HG03196 (cell line): ENCODE results near the gene SSU72.
"Not testable (repeated sequence)": the region's sequence is repeated elsewhere in the genome, so short reads cannot be mapped to it uniquely, and the experiment has no call there.

Source experiments
- ATAC-seq: cut with Tn5 transposase; IDR thresholded peaks from one replicate; pipeline ENCODE4 v1.9.1; 2021; ENCODE audit not compliant: unreplicated experiment

SSU72 gene

GRCh38 chr1:1529936-1530335 is 44.7 kb downstream of the SSU72 start:
- ATAC-seq, result no peak

GRCh38 chr1:1529321-1529720 is 45.3 kb downstream of the SSU72 start:
- no peak for ATAC-seq

DNA sequence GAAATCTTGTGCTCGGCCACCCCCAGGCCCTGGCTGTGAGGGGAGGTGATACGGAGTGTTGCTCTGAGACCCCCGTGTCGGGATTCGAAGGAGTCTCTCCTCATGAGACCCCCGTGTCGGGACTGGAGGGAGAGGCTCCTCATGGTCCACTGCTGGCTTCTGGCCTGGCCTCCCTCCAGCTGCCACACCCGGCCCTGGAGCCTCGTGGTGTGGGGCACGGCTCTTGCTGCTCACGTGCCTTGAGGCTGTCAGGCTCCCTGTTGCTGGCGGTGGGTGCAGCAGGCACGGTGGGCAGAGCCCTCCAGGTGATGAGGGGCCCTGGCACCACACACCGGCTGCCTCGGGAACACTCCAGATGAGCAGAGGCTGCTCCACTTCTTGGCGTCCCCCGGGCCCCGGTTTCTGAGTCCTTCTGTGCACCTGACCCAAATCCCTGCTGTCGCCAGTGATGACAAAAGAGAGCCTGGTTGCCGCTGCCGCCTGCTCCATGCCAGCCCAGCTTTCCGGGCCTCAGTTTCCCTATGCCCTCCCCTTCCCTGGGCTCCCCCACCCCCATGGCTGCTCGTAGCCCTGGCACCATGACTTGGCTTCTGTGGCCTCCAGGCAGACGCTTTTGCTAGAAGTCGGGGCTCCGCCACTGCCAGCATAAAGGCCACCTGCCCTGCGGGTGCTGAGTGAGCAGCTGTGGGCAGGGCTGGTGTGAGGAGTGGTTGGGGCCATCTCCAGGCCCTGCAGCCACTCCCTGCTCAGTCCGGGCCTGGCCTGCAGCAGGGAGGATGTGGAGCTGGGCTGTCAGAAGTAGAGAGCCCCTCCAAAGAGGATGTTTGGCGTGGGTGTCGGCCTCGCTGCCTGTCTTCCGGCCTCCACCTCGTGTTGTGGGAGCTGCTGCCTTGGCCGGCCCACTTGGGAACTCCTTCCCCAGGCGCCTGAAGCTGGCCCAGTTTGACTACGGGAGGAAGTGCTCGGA is 46.1 kb downstream of the SSU72 start:
- no peak for ATAC-seq

DNA sequence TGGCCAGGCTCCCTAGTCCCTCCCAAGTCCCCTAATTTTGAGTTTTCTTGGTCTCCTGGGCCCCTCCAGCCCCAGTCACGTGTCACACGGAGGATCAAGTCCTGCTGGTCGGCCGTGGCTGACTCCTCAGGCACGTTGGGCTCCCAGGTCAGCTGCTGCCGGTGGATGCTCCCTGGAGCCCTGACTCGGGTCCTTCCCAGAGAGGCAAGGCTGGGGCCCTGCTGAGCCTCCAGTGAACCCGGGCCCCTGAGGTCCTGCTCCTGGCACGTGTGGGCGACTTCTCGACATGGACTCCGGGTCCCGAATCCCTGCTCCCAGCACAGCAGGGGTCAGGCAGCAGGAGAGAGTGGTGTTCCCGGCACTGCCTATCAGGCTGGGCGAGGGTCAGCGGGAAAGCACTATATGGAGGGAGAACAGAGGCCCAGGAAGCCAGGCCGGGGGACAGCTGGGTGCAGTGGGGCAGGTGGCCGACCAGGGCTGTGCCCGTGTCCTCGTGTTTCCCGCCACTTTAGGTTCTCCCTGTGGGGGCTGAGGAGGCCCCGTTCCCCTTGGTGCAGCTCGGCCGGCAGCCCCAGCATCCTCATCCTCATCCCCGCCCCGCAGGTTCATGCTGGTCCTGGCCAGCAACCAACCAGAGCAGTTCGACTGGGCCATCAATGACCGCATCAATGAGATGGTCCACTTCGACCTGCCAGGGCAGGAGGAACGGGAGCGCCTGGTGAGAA is 47.4 kb downstream of the SSU72 start:
- ATAC-seq, result no peak

- ATAC-seq, result not testable (repeated sequence)
Observed at GRCh38 chr1:1526476-1526875, 48.2 kb downstream of the SSU72 start.

DNA sequence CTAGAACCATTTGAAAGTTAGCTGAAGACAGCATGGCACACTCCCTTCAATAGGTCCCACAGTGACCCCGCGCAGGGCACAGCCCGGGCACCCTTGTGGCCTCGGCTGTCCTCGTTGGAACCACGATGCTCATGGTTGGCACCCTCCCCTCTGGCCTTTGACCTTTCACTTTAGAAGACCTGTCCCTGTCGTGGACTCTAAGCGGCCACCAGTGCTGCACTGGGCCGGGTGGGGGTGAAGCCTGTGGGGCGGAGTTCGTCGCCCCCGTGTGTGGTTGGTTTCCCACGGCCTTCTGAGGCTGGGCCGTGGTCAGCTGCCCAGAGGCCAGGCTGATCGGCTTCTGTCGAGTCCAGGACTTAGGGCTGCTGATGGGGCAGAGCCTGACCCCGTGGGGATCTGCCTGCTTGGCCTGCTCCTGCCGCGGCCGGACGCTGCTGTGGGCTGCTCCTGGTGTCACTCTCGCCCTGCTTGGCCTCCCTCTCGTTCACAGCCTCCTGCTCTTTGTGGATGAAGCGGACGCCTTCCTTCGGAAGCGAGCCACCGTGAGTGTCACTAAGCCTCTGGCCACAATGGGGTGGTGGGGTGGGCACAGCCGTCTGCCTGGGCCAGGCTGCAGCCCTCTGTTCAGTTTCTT is 49.8 kb downstream of the SSU72 start:
- ATAC-seq, result not testable (repeated sequence)

GRCh38 chr1:1523651-1524050 is 51.0 kb downstream of the SSU72 start:
- not testable (repeated sequence) for ATAC-seq

DNA sequence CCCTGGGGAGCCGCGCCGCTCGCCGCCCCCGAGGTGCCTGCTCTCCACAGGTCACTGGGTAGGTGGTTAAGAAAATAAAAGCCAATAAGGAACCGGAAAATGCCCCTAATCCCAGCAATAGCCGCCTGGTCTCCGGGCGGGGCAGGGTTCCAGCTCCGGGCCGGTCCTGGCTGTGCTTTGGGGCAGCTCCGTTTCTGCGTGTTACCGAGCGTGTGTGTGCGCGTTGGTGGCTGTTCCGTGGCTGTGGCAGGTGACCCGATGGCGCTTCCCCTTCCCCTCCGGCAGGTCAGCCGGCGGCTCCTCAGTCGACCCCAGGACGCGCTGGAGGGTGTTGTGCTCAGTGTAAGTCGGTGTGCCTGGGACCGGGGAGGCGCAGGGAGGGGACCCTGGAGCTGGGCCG is 51.4 kb downstream of the SSU72 start:
- not testable (repeated sequence) for ATAC-seq

GRCh38 chr1:1522536-1522935 is 52.1 kb downstream of the SSU72 start:
- ATAC-seq, result not testable (repeated sequence)

GRCh38 chr1:1521331-1521730 is 53.3 kb downstream of the SSU72 start:
- no peak for ATAC-seq

- not testable (repeated sequence) for ATAC-seq
Observed at GRCh38 chr1:1519805-1520505, 54.7 kb downstream of the SSU72 start.

- ATAC-seq, result not testable (repeated sequence)
Observed at GRCh38 chr1:1518621-1519007, 56.0 kb downstream of the SSU72 start.

- no peak for ATAC-seq
Observed at GRCh38 chr1:1517973-1518620, 56.6 kb downstream of the SSU72 start.

GRCh38 chr1:1516923-1517322 is 57.7 kb downstream of the SSU72 start:
- ATAC-seq, result not testable (repeated sequence)

GRCh38 chr1:1514376-1514775 is 60.3 kb downstream of the SSU72 start:
- not testable (repeated sequence) for ATAC-seq

DNA sequence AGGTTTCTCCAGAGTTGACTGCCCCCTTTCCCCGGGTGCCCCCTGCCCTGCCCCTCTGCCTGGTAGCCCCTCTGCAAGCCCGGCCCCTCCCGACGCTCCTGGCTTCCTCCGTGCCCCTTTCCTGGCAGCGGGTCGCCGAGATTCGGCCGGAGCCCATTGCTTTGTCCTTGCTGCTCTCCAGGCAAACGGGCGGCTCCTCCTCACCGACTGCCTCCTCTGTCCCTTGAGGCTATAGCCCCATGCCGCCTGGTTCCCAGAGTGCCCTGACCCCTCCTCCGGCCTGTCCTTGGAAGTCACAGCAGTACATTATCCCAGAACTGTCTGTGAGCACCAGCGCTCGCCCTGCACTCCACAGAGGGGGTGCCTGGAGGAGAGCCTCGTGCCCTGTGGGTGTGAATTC is 61.0 kb downstream of the SSU72 start:
- not testable (repeated sequence) for ATAC-seq

GRCh38 chr1:1512425-1512824 is 62.2 kb downstream of the SSU72 start:
- ATAC-seq, result peak; percentile 1

- ATAC-seq, result peak; percentile 79
Observed at GRCh38 chr1:1511533-1512285, 63.0 kb downstream of the SSU72 start, which contains the start of gene ATAD3A. ATAD3A (plus strand) TSS chr1:1512162; CDS start chr1:1512269, 107 bp downstream.

- ATAC-seq, result no peak
Observed at GRCh38 chr1:1510912-1511532, 63.6 kb downstream of the SSU72 start.
